ENCODE data around the gene UBA6. TPM values are rescaled to one million over a fixed set of nuclear protein-coding genes. Genes with fewer than 3 reads are reported as not detected.

UBA6 gene
- total RNA-seq, 1 experiment from 2014 or later, result 72.2 TPM

GRCh38 chr4:67714955-67715354, 14.0 kb upstream of the UBA6 start:
- H3K23me2 ChIP-seq (ENCODE audit: insufficient read length, low read depth, low read length, poor library complexity, severe bottlenecking), result no peaks in the 10 kb centered on the region
- peak; percentile 43; the same call in 2 of the 3 replicates for TF ChIP-seq CTCF (conservative IDR thresholded peaks at IDR 0.05)
- H2BK15ac ChIP-seq (ENCODE audit: low read depth, low read length), result no peak overlapping the region
- H3K79me1 ChIP-seq (ENCODE audit: insufficient read depth, low read depth, low read length, poor library complexity, severe bottlenecking), result no peaks in the 10 kb centered on the region
- H3K18ac ChIP-seq (ENCODE audit: insufficient read length, low read depth, low read length), result no peak overlapping the region
- H3K23ac ChIP-seq (ENCODE audit: insufficient read length, low read depth, low read length), result no peak overlapping the region
- H2AK5ac ChIP-seq (ENCODE audit: insufficient read length, low read length), result no peak overlapping the region
- Mint-ChIP-seq H3K9me3 (peaks cover 0 to 3% of the 10 kb centered on the region in 2 experiments; a peak in 1 of 5 replicates), H3K4me3 (no peak overlapping the region), H3K27me3 (ENCODE audit: low read depth) (no peaks in the 10 kb centered on the region), H3K27ac (no peak overlapping the region), H3K4me1 (peaks cover 32 to 42% of the 10 kb centered on the region in 2 experiments), H3K36me3 (ENCODE audit: insufficient read depth in 1 of 3, low read depth in 3 of 3) (peaks cover 7 to 22% (median 11%) of the 10 kb centered on the region in 3 experiments; a peak in 6 of 7 replicates)
- H3K9ac ChIP-seq (ENCODE audit: extremely low read depth, insufficient read length, low read length), result no peak overlapping the region
- H2BK12ac ChIP-seq (ENCODE audit: insufficient read length, low read depth, low read length), result no peak overlapping the region
- H3K14ac ChIP-seq (ENCODE audit: insufficient read depth, low read length), result no peak overlapping the region
- no peak overlapping the region for H2BK120ac ChIP-seq (ENCODE audit: low read depth, low read length, poor library complexity, severe bottlenecking)
- no peaks in the 10 kb centered on the region for H3K79me2 ChIP-seq (ENCODE audit: insufficient read depth, low read length)
- no peak for DNase-seq
- peaks cover 9% of the 10 kb centered on the region; the same call in 1 of the 2 replicates for H3K4me1 ChIP-seq (ENCODE audit: insufficient read depth, low read length)
- H3K9me3 ChIP-seq (ENCODE audit: control insufficient read depth, low read depth, low read length), result no peaks in the 10 kb centered on the region
- no peak overlapping the region for H3K4ac ChIP-seq (ENCODE audit: low read depth, low read length)
- H3K27ac ChIP-seq (ENCODE audit: insufficient read length, low read depth, low read length), result no peak overlapping the region
- WGBS (ENCODE audit: extremely low coverage, insufficient read length, low lambda C conversion rate), result no CpG with 5 or more reads among the region's 6 CpGs
- no peak overlapping the region for H4K5ac ChIP-seq (ENCODE audit: insufficient read length, low read depth, low read length)
- H3T11ph ChIP-seq (ENCODE audit: low read length), result no peak overlapping the region
- no peak overlapping the region for H2AFZ ChIP-seq (ENCODE audit: low read length)
- H2BK5ac ChIP-seq (ENCODE audit: insufficient read length, low read length), result no peak overlapping the region
- H4K8ac ChIP-seq (replicated peaks; ENCODE audit: insufficient read length, low read depth, low read length), result no peak overlapping the region
- H4K20me1 ChIP-seq (ENCODE audit: control insufficient read depth, insufficient read depth, insufficient read length), result no peaks in the 10 kb centered on the region
- H4K91ac ChIP-seq (ENCODE audit: insufficient read length, low read depth, low read length), result no peak overlapping the region
- H3K56ac ChIP-seq (ENCODE audit: insufficient read length, low read depth, low read length), result no peak overlapping the region
- H3K4me2 ChIP-seq (ENCODE audit: insufficient read depth, insufficient read length, low read length), result no peak overlapping the region
- H2BK20ac ChIP-seq (ENCODE audit: low read depth, low read length, poor library complexity, severe bottlenecking), result no peak overlapping the region
- no peaks in the 10 kb centered on the region for H3K27me3 ChIP-seq (ENCODE audit: insufficient read depth, low read length)

All from H9 (cell line).